ENCODE data around the gene DNAH14. TPM values are rescaled to one million over a fixed set of nuclear protein-coding genes. Genes with fewer than 3 reads are reported as not detected.

Gene DNAH14
- total and polyA plus RNA-seq, 2 of the 4 experiments (the other 2 are of a cell fraction), result 2.7 to 3.6 TPM

GRCh38 chr1:225179686-225180085 lies 250.2 kb downstream of the DNAH14 start:
- H3K56ac ChIP-seq (ENCODE audit: extremely low read depth, insufficient read depth, low read length), result no peak overlapping the region
- no peak overlapping the region for H3K9ac ChIP-seq (ENCODE audit: low read depth, low read length)
- H3K36me3 ChIP-seq (ENCODE audit: control insufficient read depth, insufficient read depth, low read length), result no peaks in the 10 kb centered on the region
- H2BK120ac ChIP-seq (ENCODE audit: low read depth, low read length), result no peak overlapping the region
- ChIA-PET CTCF (no interaction called here), POLR2A (ENCODE audit: unreplicated experiment) (no interaction called here)
- no peak overlapping the region for H4K5ac ChIP-seq (ENCODE audit: low read depth, low read length)
- H4K20me1 ChIP-seq (ENCODE audit: insufficient read depth, low read length), result no peaks in the 10 kb centered on the region
- no peaks in the 10 kb centered on the region for H3K9me1 ChIP-seq (ENCODE audit: insufficient read depth, low read length)
- no peak overlapping the region for H3K23ac ChIP-seq (ENCODE audit: low read depth, low read length)
- DNase-seq (no peak), ATAC-seq (ENCODE audit: low read depth) (no peak)
- no peak overlapping the region for H3K4me3 ChIP-seq (ENCODE audit: insufficient read depth, low read depth, low read length)
- H3K4me1 ChIP-seq (ENCODE audit: control insufficient read depth, insufficient read depth, low read length), result no peaks in the 10 kb centered on the region
- no peaks in the 10 kb centered on the region for H3K79me1 ChIP-seq (ENCODE audit: low read depth in 1 of 2, low read length in 2 of 2)
- intact Hi-C loops (cut with micrococcal nuclease), result no loop called here
- in situ Hi-C loops (cut with MboI; ENCODE audit: low sequenced_read_pairs), result no loop called here
- BruUV-seq (replicated peaks), result no TSS peak
- no peak overlapping the region for H2AK9ac ChIP-seq (replicated peaks; ENCODE audit: low read depth, low read length, poor library complexity)
- dilution Hi-C loops (cut with HindIII; ENCODE audit: low sequenced_read_pairs, unreplicated experiment), result no loop called here
- H2BK15ac ChIP-seq (ENCODE audit: low read depth, low read length), result no peak overlapping the region
- H3K27ac ChIP-seq (ENCODE audit: insufficient read depth, low read length), result no peak overlapping the region
- no peak overlapping the region for H2AK5ac ChIP-seq (ENCODE audit: low read depth, low read length)
- H3K4me2 ChIP-seq (ENCODE audit: low read depth, low read length), result no peak overlapping the region
- no peaks in the 10 kb centered on the region; the same call in 1 of the 2 replicates for H3K9me3 ChIP-seq (ENCODE audit: control insufficient read depth, insufficient read depth, low read length)
- no peak overlapping the region for H4K91ac ChIP-seq (ENCODE audit: insufficient read depth, low read depth, low read length)
- H2AFZ ChIP-seq (replicated peaks; ENCODE audit: low read length, poor library complexity), result no peak overlapping the region
- H3K4ac ChIP-seq (ENCODE audit: low read depth, low read length), result no peak overlapping the region
- no peak overlapping the region for H4K8ac ChIP-seq (ENCODE audit: low read depth in 2 of 2, low read length in 2 of 2)
- no peak overlapping the region for H3K18ac ChIP-seq (ENCODE audit: low read depth, low read length)
- H3K27me3 ChIP-seq (ENCODE audit: control insufficient read depth, insufficient read depth, low read length), result no peaks in the 10 kb centered on the region
- no peak for TF ChIP-seq BHLHE40 (IDR thresholded peaks at IDR 0.05; ENCODE audit: low read depth, low read length)
- no peak for TF ChIP-seq RFX5 (IDR thresholded peaks at IDR 0.05; ENCODE audit: low read depth, low read length)
- no peak for TF ChIP-seq MXI1 (IDR thresholded peaks at IDR 0.05; ENCODE audit: borderline replicate concordance, low read depth, low read length)
- TF ChIP-seq POLR2A (IDR thresholded peaks at IDR 0.05; ENCODE audit: low read depth, low read length), result no peak
- TF ChIP-seq MAFK (IDR thresholded peaks at IDR 0.05; ENCODE audit: low read depth, low read length), result no peak
- no peak for TF ChIP-seq USF2 (IDR thresholded peaks at IDR 0.05; ENCODE audit: low read depth, low read length)
- no peak for TF ChIP-seq CEBPB (IDR thresholded peaks at IDR 0.05; ENCODE audit: low read depth, low read length)
- no peak for TF ChIP-seq RCOR1 (IDR thresholded peaks at IDR 0.05; ENCODE audit: insufficient replicate concordance, low read length)
- H3K14ac ChIP-seq (replicated peaks; ENCODE audit: low read depth, low read length), result no peak overlapping the region
- H2BK20ac ChIP-seq (ENCODE audit: low read depth, low read length), result no peak overlapping the region
- H2BK5ac ChIP-seq (ENCODE audit: low read depth, low read length, poor library complexity, severe bottlenecking), result no peak overlapping the region

All from IMR-90 (cell line).